ENCODE measurements around the gene JARID2.

JARID2 gene

DNA sequence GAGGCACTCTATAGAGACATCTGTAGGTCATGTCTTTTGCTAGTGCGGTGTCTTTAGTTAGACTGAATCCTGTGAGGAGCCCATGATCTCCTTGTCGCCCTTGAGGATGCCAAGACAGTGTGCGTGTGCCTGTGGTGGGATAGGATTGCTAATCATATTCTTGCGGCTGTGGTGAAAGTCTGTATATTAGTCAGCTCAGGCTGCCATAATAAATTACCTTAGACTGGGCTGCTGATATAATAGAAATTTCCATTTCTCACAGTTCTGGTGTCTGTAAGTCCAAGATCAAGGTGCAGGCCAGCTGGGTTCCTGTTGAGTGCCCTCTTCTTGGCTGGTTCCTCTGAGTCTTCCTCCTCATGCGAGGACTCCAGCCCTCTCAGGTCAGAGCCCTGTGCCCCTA lies 141.2 kb downstream of the JARID2 start (continued):
- TF ChIP-seq ZNF311 (tag by site-specific recombination; IDR thresholded peaks at IDR 0.05; ENCODE audit: borderline replicate concordance): no peak
- no peak for TF ChIP-seq ZNF2 (tag by site-specific recombination; IDR thresholded peaks at IDR 0.05)
- no peak for TF ChIP-seq PRDM10 (tag by site-specific recombination; IDR thresholded peaks at IDR 0.05)
- no peak for TF ChIP-seq ZNF707 (tag by site-specific recombination; IDR thresholded peaks at IDR 0.05)

- POLR2A ChIA-PET: interaction anchor here (1.3 to 1.5 kb wide), 2 partner anchors 14 to 327 kb away, joined by 3 to 5 read pairs; no protein-coding TSS in a partner anchor
- no peak overlapping the region for H3K27ac ChIP-seq (ENCODE audit: extremely low read depth, low read depth, low read length)
- peaks cover 34% of the 10 kb centered on the region for H3K4me1 ChIP-seq (ENCODE audit: control insufficient read depth, insufficient read depth, low read length)
Observed at GRCh38 chr6:15389084-15389764, 143.4 kb downstream of the JARID2 start.

DNA sequence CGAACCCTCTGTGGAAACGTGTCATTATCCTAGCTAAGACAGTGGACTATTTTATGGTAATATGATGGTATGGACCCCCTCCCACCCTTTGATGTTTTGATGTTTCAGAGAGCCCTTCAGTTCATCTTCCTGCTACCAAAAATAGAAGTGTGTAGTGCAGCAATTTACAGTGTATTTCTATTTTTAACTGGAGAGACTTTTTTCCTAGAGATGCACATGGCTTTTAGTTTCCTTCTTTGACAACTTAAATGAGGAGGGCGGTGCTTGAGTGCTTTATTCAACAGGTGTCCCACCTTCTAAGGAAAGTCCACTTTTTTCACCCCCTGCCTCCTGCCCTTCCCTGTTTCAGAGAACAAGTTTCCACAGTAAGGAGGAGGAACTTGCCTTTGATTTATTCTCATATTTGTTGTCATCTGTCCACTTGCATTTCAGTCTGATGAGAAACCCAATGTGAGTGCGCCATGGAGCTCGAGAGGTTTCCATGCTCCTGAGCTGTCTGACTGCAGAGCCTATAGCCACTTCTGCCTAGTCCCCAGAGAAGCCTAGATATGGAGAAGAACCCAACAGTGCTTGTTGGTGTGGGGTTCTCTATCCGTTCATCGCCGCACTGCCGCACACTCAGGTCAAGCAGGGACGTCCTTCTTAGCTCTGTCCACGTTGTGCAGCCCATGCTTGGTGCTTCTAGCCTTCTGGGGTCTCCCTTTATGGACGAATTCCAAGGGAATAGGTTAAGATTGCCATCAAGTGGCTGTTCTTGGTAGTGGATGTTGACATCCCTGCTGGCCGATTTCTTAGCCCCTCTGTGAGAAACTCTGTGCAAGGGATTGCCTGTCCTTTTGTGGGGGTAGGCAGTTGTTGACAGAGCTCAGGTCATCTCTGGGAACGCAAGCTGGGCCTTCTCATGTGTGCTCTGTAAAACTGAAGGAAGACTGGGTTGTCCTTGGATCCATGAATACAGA lies 144.2 kb downstream of the JARID2 start:
- ChIA-PET CTCF (interaction anchor here (0.6 to 3.1 kb wide), 40 partner anchors 9 to 1486 kb away, joined by 3 to 30 read pairs (median 4); partner anchors contain the start of gene JARID2), POLR2A (interaction anchor here (0.6 to 1.3 kb wide), 3 partner anchors 10 to 811 kb away, joined by 3 to 7 read pairs (median 5); no protein-coding TSS in a partner anchor)
- Histone ChIP-seq H3K36me3 (ENCODE audit: control insufficient read depth in 2 of 2, insufficient read depth in 1 of 2, low read length in 2 of 2) (no peaks in the 10 kb centered on the region), H3K4me3 (ENCODE audit: low read depth, low read length) (no peak overlapping the region), H3K4me1 (ENCODE audit: control insufficient read depth, insufficient read depth, low read length) (peaks cover 28% of the 10 kb centered on the region), H3K9me3 (ENCODE audit: control insufficient read depth, insufficient read depth, low read depth, low read length) (no peaks in the 10 kb centered on the region), H3K27ac (ENCODE audit: extremely low read depth, low read depth, low read length) (no peak overlapping the region; the same call in 1 of the 2 replicates)
- TF ChIP-seq ZEB2 (tag by site-specific recombination; IDR thresholded peaks at IDR 0.05) (peak; percentile 27; the same call in 1 of the 2 replicates), ZNF174 (tag by site-specific recombination; IDR thresholded peaks at IDR 0.05) (no peak), IKZF3 (tag by site-specific recombination; IDR thresholded peaks at IDR 0.05) (no peak), KLF1 (tag by site-specific recombination; IDR thresholded peaks at IDR 0.05) (no peak), ZNF2 (tag by site-specific recombination; IDR thresholded peaks at IDR 0.05) (peak; percentile 66; the same call in 1 of the 2 replicates), ZNF660 (tag by site-specific recombination; IDR thresholded peaks at IDR 0.05) (0 out of 2 replicates have a peak, but pooled peaks have one; percentile 44), ZNF214 (tag by site-specific recombination; IDR thresholded peaks at IDR 0.05; ENCODE audit: borderline replicate concordance) (no peak), ZNF202 (tag by site-specific recombination; IDR thresholded peaks at IDR 0.05; ENCODE audit: borderline replicate concordance) (no peak), ZBTB17 (tag by site-specific recombination; IDR thresholded peaks at IDR 0.05) (peak; percentile 29; the same call in 1 of the 2 replicates), ZNF394 (tag by site-specific recombination; IDR thresholded peaks at IDR 0.05; ENCODE audit: borderline replicate concordance) (no peak), SP7 (tag by site-specific recombination; IDR thresholded peaks at IDR 0.05) (0 out of 2 replicates have a peak, but pooled peaks have one; percentile 34), ZNF423 (tag by site-specific recombination; IDR thresholded peaks at IDR 0.05) (no peak), ZNF114 (tag by site-specific recombination; IDR thresholded peaks at IDR 0.05) (no peak), ZNF404 (tag by site-specific recombination; IDR thresholded peaks at IDR 0.05) (no peak), ZNF654 (tag by site-specific recombination; IDR thresholded peaks at IDR 0.05; ENCODE audit: low read depth) (peak; percentile 93), ZNF548 (tag by site-specific recombination; IDR thresholded peaks at IDR 0.05) (no peak), ZXDB (tag by site-specific recombination; IDR thresholded peaks at IDR 0.05) (peak; percentile 42), ZSCAN30 (tag by site-specific recombination; IDR thresholded peaks at IDR 0.05) (0 out of 2 replicates have a peak, but pooled peaks have one; percentile 49), ZNF311 (tag by site-specific recombination; IDR thresholded peaks at IDR 0.05; ENCODE audit: borderline replicate concordance) (no peak)
- TF ChIP-seq, protein P1, sequence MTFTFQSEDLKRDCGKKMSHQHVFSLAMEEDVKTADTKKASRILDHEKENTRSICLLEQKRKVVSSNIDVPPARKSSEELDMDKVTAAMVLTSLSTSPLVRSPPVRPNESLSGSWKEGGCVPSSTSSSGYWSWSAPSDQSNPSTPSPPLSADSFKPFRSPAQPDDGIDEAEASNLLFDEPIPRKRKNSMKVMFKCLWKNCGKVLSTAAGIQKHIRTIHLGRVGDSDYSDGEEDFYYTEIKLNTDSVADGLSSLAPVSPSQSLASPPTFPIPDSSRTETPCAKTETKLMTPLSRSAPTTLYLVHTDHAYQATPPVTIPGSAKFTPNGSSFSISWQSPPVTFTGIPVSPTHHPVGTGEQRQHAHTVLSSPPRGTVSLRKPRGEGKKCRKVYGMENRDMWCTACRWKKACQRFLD (tag by site-specific recombination; IDR thresholded peaks at IDR 0.05): no peak
- TF ChIP-seq, protein P2, sequence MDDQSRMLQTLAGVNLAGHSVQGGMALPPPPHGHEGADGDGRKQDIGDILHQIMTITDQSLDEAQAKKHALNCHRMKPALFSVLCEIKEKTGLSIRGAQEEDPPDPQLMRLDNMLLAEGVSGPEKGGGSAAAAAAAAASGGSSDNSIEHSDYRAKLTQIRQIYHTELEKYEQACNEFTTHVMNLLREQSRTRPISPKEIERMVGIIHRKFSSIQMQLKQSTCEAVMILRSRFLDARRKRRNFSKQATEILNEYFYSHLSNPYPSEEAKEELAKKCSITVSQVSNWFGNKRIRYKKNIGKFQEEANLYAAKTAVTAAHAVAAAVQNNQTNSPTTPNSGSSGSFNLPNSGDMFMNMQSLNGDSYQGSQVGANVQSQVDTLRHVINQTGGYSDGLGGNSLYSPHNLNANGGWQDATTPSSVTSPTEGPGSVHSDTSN (CRISPR knock-in tag; IDR thresholded peaks at IDR 0.05): no peak

More at GRCh38 chr6:15389084-15389764, 143.4 kb downstream of the JARID2 start:
- H3K9me3 ChIP-seq (ENCODE audit: control insufficient read depth, insufficient read depth, low read depth, low read length): no peaks in the 10 kb centered on the region
- TF ChIP-seq EGR2 (tag by site-specific recombination; IDR thresholded peaks at IDR 0.05; ENCODE audit: low read depth) (peak; percentile 62; the same call in 1 of the 2 replicates), ZFHX2 (tag by site-specific recombination; conservative IDR thresholded peaks at IDR 0.05) (peak; percentile 66), BCL11A (tag by site-specific recombination; IDR thresholded peaks at IDR 0.05; ENCODE audit: low read depth) (no peak)
- CTCF ChIA-PET: interaction anchor here (0.6 to 3.1 kb wide), 20 partner anchors 12 to 1481 kb away, joined by 3 to 30 read pairs (median 5); no protein-coding TSS in a partner anchor
- H3K36me3 ChIP-seq (ENCODE audit: control insufficient read depth in 2 of 2, insufficient read depth in 1 of 2, low read length in 2 of 2): no peaks in the 10 kb centered on the region
- H3K4me3 ChIP-seq (ENCODE audit: low read depth, low read length): no peak overlapping the region
